Fibroblast of lung (primary cell): ENCODE measurements around the gene RASSF7. TPM values are rescaled to one million over a fixed set of nuclear protein-coding genes. Genes with fewer than 3 reads are reported as not detected.

ENCODE experiments used
- DNase-seq, 2 donors: peaks; one replicate each; pipeline versions ENCODE4 v3.0.0 to v3.0.0-alpha.2; 2010; ENCODE audit warnings: low read depth in 2 of 2
- H2AFZ ChIP-seq: 2 replicates; pipeline ENCODE4 v1.5.1; 2012; ENCODE audit warnings: low read length, control low read depth, inconsistent platforms
- H3K27ac ChIP-seq: 2 replicates; pipeline ENCODE4 v1.5.1; 2011; ENCODE audit warnings: low read length, control low read depth; ENCODE audit not compliant: insufficient read depth
- H3K27me3 ChIP-seq: 2 replicates; pipeline ENCODE4 v1.5.1; 2011; ENCODE audit warnings: mild to moderate bottlenecking, low read length; ENCODE audit not compliant: control insufficient read depth, insufficient read depth
- H3K36me3 ChIP-seq: 2 replicates; pipeline ENCODE4 v1.5.1; 2011; ENCODE audit warnings: low read length; ENCODE audit not compliant: control insufficient read depth, insufficient read depth
- H3K4me1 ChIP-seq: 2 replicates; pipeline ENCODE4 v1.5.1; 2011; ENCODE audit warnings: low read length; ENCODE audit not compliant: control insufficient read depth, insufficient read depth; ENCODE audit errors: extremely low read depth
- H3K4me2 ChIP-seq: 2 replicates; pipeline ENCODE4 v1.5.1; 2011; ENCODE audit warnings: low read length, control low read depth; ENCODE audit not compliant: insufficient read depth; ENCODE audit errors: extremely low read depth
- H3K4me3 ChIP-seq, 4 experiments: fragments of 200-600 bp in 1 of 4; sonication (generic) in 1 of 4; replicated peaks in 1 of 4; 2 replicates each; pipeline ENCODE4 v1.5.1; 2011 to 2016; ENCODE audit warnings: low read length in 4 of 4, low read depth in 3 of 4, mild to moderate bottlenecking in 3 of 4, control low read depth in 2 of 4, inconsistent platforms in 1 of 4, mixed read lengths in 1 of 4; ENCODE audit not compliant: insufficient read depth in 1 of 4; ENCODE audit errors: control extremely low read depth in 1 of 4
- H3K79me2 ChIP-seq: 2 replicates; pipeline ENCODE4 v1.5.1; 2012; ENCODE audit warnings: mild to moderate bottlenecking, low read length, inconsistent platforms; ENCODE audit not compliant: control insufficient read depth, insufficient read depth
- H3K9ac ChIP-seq: 2 replicates; pipeline ENCODE4 v1.5.1; 2011; ENCODE audit warnings: mild to moderate bottlenecking, low read length, control low read depth; ENCODE audit not compliant: insufficient read depth
- H3K9me3 ChIP-seq: 2 replicates; pipeline ENCODE4 v1.5.1; 2012; ENCODE audit warnings: low read depth, low read length; ENCODE audit not compliant: control insufficient read depth, insufficient read depth
- H4K20me1 ChIP-seq: 2 replicates; pipeline ENCODE4 v1.5.1; 2011; ENCODE audit warnings: low read length; ENCODE audit not compliant: control insufficient read depth, insufficient read depth; ENCODE audit errors: extremely low read depth
- CTCF ChIP-seq, 2 donors: IDR thresholded peaks in 1 of 2; conservative IDR thresholded peaks in 1 of 2; 1 replicate in 1 of 2; 2 replicates in 1 of 2; pipeline ENCODE4 v1.5.1; 2011 to 2012; ENCODE audit warnings: low read length in 2 of 2, control low read depth in 1 of 2, inconsistent platforms in 1 of 2, low read depth in 1 of 2, mild to moderate bottlenecking in 1 of 2
- EZH2 ChIP-seq: IDR thresholded peaks from 2 replicates; pipeline ENCODE4 v1.5.1; 2012; ENCODE audit warnings: low read length, control low read depth, mild to moderate bottlenecking; ENCODE audit errors: missing control alignments
- polyA plus RNA-seq, 2 donors: library from polyadenylated mRNA; depleted of rRNA in 1 of 2; stranded (reverse) in 1 of 2; unstranded in 1 of 2; fragments of >200 nt; gene quantifications; 2 replicates each; pipeline ENCODE4 v1.2.1, GENCODE V29; 2011 to 2012; ENCODE audit warnings: missing spikeins in 1 of 2
- total RNA-seq: library from RNA; depleted of rRNA; stranded (reverse); fragments of >200 nt; gene quantifications from 2 replicates; pipeline ENCODE4 v1.2.1, GENCODE V29; 2014

The RASSF7 gene
- total and polyA plus RNA-seq, 2 donors (not counting 1 experiment from before 2014, with no cell fraction given), result 1.6 to 2.8 TPM

GRCh38 chr11:584287-584686, 23.5 kb downstream of the RASSF7 start:
- no peak for TF ChIP-seq CTCF (conservative IDR thresholded peaks at IDR 0.05 in 1 of 2, IDR thresholded peaks at IDR 0.05 in 1 of 2; ENCODE audit: low read depth in 1 of 2, low read length in 2 of 2)
- TF ChIP-seq EZH2, result no peak
- Histone ChIP-seq H4K20me1 (no peaks in the 10 kb centered on the region), H2AFZ (no peak overlapping the region), H3K79me2 (peaks cover 45% of the 10 kb centered on the region), H3K9me3 (no peaks in the 10 kb centered on the region), H3K4me3 (no peak overlapping the region), H3K36me3 (peaks cover 28% of the 10 kb centered on the region), H3K9ac (no peak overlapping the region), H3K27ac (no peak overlapping the region), H3K4me2 (no peak overlapping the region), H3K27me3 (no peaks in the 10 kb centered on the region), H3K4me1 (peaks cover 3% of the 10 kb centered on the region)
- DNase-seq, result no peak

- TF ChIP-seq CTCF (conservative IDR thresholded peaks at IDR 0.05 in 1 of 2, IDR thresholded peaks at IDR 0.05 in 1 of 2; ENCODE audit: low read depth in 1 of 2, low read length in 2 of 2) (no peak), EZH2 (no peak)
- no peak overlapping the region for H3K9ac ChIP-seq
- peaks cover 33% of the 10 kb centered on the region for H3K79me2 ChIP-seq
- H2AFZ ChIP-seq, result no peak overlapping the region
- no peaks in the 10 kb centered on the region for H3K9me3 ChIP-seq
- H3K27me3 ChIP-seq, result no peaks in the 10 kb centered on the region
- DNase-seq, result no peak
- peaks cover 31% of the 10 kb centered on the region for H3K36me3 ChIP-seq
- H3K27ac ChIP-seq, result no peak overlapping the region
- no peak overlapping the region for H3K4me2 ChIP-seq
- no peaks in the 10 kb centered on the region for H4K20me1 ChIP-seq
- H3K4me1 ChIP-seq, result peaks cover 3% of the 10 kb centered on the region
- no peak overlapping the region for H3K4me3 ChIP-seq
These were observed 25.9 kb downstream of the RASSF7 start for GRCh38 chr11:586376-587316.

- Histone ChIP-seq H3K4me3 (no peak overlapping the region), H3K4me1 (peaks cover 3% of the 10 kb centered on the region), H3K36me3 (peaks cover 29% of the 10 kb centered on the region), H3K27ac (no peak overlapping the region), H3K9me3 (no peaks in the 10 kb centered on the region), H3K9ac (no peak overlapping the region), H3K27me3 (no peaks in the 10 kb centered on the region), H3K79me2 (peaks cover 27% of the 10 kb centered on the region), H4K20me1 (no peaks in the 10 kb centered on the region), H2AFZ (no peak overlapping the region), H3K4me2 (no peak overlapping the region)
- no peak for DNase-seq
- TF ChIP-seq CTCF (conservative IDR thresholded peaks at IDR 0.05 in 1 of 2, IDR thresholded peaks at IDR 0.05 in 1 of 2; ENCODE audit: low read depth in 1 of 2, low read length in 2 of 2) (no peak), EZH2 (no peak)
These were observed 26.8 kb downstream of the RASSF7 start for GRCh38 chr11:587546-587945.
